Measurements from ENCODE around the gene RAB2B.
"Not testable (repeated sequence)": the region's sequence is repeated elsewhere in the genome, so short reads cannot be mapped to it uniquely, and the experiment has no call there.

RAB2B gene

DNA sequence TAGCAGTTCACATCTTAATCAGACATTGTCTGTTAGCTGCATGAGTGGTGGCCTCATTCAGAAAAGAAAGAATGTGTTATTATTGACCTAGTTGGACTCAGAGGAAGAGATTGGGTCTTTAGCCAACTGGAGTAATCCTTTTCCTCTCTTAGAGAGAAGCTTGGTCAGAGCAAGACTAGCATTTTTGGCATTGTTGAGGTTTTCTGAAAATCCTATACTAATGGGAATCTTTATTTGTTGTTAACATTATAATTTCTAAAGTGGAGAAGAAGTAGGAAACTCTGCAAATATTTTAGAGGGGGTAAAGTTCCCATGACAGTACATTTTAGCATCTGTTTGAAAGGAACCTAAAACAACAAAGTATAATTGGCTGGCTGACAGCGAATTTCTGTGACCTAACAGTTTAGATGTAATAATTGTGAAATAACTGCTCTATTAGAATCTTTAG lies 9.9 kb upstream of the RAB2B start:
- no peak for DNase-seq

DNA sequence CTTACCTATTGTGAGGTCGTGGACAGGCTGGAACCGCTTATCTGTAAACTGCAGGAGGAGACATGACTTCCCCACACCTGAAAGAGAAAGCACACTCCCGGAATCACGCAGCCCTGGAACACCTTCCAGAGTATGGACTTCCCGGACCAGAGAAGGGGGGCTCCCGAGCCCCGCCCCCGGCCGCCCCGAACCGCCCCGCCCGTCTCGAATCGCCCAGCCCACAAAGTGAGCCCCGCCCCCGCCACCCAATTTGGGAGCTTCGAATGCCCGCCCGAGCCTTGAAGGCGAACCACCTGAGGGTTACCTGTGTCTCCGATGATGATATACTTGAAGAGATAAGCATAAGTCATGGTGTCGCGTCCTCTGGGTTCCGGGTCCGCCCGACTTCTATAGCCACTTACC lies 235 bp downstream of the RAB2B start:
- peak; percentile 67 for DNase-seq

DNA sequence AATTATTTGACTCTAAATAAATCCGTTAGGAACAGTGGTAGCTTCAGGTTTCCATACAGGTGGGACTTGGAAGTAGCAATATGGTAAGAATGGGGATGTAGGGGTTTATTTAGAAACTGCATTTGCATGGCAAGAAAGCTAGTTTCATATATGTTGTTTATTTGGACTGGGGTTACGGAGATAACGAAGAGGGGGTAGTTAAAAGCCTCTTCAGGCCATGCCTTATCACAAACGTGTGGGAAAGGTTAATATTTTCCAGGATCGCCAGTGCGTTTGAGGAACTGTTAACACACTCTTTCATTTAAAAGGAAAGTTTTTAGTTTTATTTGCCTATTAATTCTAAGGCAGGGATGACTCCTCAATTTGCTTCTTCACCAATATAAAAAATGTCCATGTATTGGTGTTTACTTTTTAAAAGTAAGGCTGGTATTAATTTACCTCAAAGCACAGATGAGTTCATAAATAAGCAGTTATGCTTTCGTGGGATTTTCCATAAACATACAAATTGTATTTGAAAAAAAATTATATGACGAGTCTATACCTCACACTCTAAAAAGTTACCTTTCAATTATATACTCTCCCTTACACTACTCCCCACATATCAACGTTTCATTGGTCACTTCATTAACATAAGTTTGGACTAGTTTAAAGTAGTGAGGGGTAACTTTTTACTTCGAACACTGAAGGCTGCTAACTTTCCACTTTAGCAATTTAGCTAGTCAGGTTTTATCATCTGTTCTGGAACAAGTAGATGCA lies 814 bp downstream of the RAB2B start:
- DNase-seq = no peak

DNA sequence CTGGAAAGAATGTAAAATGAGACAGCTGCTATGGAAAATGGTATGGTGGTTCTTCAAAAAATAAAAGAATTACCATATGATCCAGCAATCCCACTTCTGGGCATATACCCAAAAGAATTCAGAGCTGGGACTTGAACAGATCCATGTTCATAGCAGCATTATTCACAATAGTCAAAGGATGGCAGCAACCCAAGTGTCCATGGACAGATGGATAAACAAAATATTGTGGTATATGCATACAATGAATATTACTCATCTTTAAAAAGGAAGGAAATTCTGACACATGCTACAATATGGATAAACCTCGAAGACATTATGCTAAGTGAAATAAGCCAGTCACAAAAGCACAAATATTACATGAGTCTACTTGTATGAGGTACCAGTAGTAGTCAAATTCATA lies 9.1 kb downstream of the RAB2B start:
- no peak for DNase-seq

DNA sequence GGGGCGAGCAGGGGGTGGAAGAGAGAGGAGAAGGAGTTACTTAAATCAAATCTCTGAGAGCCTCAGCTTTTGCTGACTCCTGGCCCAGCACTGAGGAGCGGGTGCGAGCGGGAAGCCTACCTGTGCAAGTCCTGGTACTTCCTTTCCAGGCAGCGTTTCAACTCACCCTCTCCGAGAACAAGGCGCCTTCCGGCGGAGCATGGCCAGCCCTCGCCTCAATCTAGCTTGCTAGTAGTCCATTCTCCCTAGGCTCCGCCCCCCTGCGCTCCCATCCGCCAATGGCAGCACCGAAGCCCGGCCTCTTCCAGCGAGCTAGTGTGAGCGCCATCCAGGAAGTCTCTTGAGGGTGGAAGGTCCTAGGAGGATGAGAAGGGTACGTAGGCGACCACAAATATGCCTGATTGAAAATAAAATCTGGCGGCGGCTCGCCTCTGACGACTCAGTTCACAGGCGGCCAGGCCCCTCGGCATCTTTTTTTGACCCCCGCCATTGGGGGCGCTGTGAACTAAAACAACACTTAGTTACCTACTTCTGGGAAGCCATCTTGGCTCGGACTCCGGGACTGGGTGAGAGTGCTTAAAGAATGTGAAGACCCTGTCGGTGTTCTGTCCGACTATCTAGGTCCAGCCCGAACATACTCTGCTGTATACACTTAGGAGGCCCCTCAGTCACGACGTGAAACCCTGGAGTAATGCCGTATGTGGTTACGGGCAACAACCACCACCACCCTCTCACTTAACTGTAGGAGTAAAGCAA lies 20.7 kb downstream of the RAB2B start, which contains the start of gene CHD8:
TSS of gene CHD8 (minus strand) at position 212 of the 756 bp plus-strand sequence. CDS start 24,480 bp downstream, outside the sequence.
- DNase-seq = peak; percentile 93

DNA sequence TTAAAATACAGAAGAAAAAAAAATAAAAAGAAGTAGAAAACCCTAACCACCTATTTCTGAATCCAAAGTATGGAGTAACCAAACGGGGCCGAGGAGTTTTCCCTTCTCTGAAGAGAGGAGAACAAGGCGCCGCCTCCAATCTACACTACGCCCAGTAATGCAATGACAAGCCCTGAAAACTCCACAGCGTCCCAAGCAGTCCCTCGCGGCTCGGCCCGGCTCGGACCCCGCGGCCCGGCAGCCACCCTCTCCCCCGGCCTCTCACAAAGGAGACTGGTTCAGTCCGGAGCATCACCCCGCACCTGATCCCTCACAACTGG lies 21.2 kb downstream of the RAB2B start:
- DNase-seq = no peak

DNA sequence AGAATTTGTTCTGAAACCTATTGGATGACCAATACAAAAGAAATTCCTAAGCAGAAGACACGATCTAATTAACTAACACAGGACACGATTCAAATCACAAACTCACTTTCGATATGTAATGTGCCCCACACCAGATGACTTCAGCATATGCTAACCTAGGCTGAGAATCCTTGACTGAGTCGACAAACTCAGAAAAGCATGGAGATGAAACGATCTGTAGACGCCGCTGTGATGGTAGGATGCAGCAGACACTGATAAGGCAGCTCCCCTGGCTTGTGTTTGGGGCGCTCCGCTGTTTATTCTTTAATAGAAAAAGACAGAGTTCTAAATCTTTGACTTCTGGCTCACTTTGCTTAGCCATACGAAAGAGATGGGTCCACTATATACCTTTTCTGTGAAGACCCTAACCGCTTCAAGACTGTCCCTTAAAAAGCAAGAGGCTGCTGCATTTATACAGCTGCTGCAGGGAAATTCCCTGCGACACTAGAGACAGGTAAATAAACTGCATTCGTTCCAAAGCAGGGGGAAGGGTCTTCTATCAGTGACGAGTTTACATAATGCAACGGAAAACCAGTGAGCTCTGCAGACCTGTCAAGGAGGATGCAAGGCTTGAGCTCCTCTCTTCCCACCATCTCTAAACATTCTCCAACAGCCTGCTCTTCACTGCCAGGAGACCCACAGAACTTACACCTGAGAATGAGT lies 21.8 kb downstream of the RAB2B start:
- no peak for DNase-seq

DNA sequence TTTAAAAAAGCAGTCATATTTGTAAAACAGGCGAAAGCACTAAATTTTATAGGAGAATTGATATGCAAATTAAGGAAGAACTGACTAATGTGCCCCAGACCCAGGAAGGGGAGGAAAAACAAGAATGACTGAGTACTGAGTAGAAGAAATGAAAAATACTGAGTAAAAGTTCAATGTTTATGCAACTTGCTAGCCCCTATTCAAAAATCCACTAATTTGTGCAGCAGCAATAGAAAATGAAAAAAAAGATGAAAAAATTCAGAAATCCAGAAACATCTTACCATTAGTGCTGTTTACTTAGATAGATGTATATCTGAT lies 26.9 kb downstream of the RAB2B start:
- no peak for DNase-seq

DNA sequence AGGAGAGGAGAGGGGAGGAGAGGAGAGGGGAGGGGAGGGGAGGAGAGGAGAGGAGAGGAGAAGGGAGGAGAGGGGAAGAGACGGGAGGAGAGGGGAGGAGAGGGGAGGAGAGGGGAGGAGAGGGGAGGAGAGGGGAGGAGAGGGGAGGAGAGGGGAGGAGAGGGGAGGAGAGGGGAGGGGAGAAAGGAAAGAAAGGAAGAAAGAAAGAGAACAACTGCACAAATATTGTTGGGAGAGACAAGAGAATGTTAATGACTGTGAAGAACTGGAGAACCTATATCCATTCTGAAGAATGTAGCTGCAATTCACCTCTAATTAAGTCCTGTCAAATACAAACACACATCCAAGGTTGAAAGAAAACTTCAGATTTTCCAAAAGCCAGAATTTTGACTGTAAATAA lies 34.1 kb downstream of the RAB2B start:
- DNase-seq = not testable (repeated sequence)

DNA sequence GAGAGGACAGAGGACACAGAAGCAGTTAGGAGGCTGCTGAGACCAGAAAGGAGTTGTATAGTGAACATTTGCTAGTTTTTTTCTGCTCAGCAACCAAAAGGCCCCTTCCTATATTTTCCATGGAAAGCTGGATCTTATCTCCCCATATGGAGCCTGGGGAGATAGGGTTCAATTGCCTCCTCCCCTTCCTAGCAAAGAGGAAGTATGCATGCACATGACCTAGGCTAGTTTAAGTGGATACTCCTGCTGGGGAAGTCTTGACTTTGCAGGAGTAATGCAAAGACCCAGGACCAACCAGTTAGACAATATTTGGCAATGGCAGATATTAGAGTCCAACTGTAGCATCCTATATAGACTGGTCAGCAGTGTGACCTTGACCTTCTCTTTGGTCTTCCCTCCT lies 35.9 kb downstream of the RAB2B start:
- DNase-seq = no peak

DNA sequence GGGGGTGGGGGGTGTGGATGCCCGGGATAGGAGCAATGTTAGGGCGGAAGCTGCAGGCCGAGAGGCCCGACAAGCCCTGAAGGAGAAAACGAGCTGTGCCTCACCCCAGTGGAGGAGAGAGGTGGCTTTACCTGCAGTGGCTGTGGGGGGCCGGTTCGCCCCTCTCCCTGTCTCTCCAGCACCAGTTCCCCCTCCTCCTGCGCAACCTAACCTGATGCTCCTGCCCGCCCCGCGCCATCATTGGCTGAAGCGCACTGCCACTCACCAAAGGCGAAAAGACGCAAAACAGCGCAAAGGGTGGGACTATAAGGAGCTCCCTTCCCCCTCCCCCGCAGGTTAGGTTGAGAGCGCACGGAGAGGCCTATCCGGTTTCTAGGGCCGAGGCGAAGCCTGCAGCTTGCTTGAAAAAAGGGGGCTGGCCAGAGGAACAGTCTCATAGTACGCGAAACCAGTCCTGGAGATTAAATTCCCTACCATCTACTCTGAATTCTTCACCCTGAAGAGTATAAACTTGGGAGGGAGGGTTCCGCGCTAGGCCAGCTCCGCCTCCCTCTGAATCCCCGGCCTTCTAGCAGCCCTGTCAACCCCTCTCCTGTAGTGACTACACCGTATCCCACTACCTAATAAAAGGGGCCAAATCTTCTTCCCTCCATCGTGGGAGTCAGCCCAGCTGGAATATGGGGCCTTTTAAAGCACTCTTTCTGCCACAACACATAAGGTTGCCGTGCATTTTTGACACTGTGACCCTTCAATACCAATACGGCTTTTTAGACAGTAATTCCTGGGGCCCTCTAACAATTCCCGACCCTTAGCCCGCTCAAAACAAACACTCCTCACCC lies 39.5 kb downstream of the RAB2B start:
- peak; percentile 96 for DNase-seq

DNA sequence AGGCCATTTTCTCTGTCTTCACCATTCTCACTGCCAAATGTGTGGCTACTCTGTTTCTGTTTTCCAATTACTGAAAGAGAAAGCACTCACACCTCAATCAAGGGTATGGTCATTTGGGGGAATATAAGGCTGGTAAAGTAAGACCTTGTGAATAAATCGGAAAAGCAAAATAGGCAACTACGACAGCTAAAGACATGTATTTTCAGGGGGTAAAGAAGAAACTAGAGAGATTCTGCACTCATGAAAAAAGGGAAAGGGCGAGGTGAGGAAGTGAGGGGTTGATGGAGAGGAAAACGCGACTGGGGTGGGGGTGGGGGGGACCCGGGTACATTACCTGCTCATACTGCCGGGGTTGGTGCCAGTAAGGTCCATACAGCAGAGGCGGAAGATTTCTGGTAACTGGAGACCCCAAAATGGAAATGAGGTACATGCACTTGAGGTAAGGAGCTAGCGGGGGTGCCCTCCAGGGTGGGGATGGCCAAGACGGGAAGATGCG lies 40.1 kb downstream of the RAB2B start:
- no peak for DNase-seq

DNA sequence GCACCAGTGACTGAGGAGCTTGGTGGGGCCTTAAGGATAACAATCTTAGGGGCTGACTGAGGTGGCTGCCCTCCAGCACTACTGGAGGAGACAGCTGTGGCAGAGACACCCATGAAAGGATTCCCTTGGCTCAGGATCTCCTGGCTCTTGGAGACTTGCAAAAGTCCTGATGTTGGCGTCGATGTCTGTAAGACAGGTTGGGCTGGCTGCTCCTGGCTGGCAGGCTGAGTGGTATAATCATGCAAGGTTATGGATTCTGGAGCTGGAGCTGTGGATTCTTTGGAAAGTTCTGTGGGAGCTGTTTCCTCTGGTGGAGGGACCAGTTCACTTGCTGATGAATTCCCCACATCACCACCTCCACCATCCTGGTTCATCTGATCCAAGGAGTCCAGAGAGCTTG lies 45.6 kb downstream of the RAB2B start:
- DNase-seq = no peak

DNA sequence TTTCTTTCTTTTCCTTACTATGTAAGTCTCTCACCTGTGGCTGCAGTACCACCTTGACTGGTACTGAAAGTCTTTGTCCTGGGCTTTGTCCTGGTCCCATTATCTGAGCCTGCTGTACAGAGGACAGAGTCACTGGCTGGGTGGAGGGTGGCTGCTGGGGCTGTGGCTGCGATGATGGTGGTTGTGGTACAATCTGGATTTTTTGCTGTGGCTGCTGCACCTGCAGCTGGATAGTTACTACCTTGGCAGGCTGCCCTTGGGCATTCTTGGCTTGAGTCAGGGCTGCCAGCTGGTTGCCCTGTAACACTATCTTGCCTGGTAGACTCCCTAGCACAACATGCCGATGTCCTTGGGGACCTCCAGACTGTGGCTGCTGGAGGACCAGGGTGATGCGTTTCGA lies 47.8 kb downstream of the RAB2B start:
- DNase-seq = peak; percentile 74

DNA sequence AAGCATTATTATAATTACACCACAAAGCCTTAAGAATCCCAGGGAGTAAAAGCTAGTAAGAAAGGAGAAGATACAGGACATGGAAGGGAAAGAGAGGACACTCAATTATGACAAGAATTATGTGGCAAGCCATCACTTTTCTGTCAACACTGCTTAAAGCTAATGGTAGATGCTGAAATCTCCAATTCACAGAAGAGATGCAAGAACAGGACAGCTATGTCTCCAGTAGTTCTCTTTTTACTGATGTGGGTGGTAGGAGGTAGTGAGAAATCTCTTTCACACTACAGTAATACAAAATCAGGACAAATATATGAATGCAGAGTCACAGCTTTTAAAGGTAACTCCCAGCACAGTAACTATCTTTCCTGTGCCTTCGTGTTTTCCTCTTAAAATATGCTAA lies 50.1 kb downstream of the RAB2B start:
- DNase-seq = no peak

DNA sequence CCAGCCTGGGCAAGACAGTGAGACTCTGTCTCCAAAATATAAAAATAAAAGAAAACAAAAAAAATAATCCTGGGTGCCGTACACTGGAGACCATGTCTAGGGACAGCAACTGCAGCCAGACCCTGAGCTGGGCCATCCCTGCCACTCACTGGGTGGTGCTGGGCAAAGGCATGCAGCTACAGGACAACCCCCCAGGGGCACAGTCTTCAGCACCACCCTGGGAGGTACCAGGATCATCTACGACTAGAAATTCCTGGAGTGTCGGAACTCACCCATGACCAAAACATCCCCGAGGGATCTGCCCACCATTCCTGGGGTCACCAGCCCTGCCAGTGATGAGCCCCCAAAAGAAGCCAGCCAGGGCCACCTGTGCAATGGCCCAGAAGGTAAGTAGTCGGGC lies 57.2 kb downstream of the RAB2B start:
- DNase-seq = no peak

DNA sequence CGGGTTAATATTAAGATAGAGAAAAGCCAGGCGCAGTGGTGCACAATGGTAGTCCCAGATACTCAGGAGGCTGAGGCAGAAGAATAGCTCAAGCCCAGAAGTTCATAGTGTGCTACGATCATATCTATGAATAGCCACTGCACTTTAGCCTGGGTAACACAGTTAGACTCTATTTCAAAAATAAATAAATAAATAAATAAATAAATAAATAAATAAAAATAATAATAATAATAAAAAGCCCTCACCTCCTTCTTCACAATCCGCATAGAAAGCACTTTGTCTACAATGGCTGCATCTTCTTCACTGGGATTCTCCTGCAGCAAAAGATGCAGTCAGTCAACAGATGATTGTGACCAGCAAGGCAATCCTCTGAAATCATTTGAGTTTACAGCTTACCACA lies 61.4 kb downstream of the RAB2B start:
- no peak for DNase-seq

DNA sequence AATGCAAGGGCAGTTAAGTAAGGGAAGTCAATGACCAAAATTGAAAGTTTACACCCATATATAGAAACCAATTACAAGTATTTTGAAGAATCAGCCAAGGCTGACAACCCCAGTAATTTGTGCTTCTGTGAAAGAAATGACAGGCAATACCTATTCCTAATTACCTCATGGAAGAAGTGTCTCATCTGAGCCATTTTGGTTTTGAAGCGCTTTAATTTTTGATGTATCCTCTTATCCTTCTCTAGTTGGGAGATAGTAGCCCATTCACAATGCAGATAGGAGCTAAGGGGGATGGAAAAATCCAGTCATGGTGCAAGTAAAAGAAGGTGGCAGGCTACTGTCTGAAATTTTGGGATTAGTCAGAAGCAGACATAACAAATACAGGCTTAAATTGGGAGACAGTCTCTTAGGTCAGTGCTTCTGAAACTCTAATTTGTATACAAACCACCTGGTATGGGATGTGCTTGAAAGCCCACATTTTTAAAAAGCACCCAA lies 62.6 kb downstream of the RAB2B start:
- no peak for DNase-seq
